CD14-positive monocyte (primary cell): ENCODE data around the gene CBS. TPM values are rescaled to one million over a fixed set of nuclear protein-coding genes. Genes with fewer than 3 reads are reported as not detected.

Source experiments
- DNase-seq, 3 donors: peaks; one replicate each; pipeline ENCODE4 v3.0.0-alpha.2; 2011 to 2022
- H2AFZ ChIP-seq: 2 replicates; pipeline ENCODE4 v1.6.0; 2012; ENCODE audit warnings: mild to moderate bottlenecking, low read depth, low read length, inconsistent platforms; ENCODE audit not compliant: insufficient read depth, poor library complexity, severe bottlenecking
- H3K27ac ChIP-seq, 2 donors: 1 replicate in 1 of 2; 2 replicates in 1 of 2; pipeline ENCODE4 v1.5.1; 2012 to 2013; ENCODE audit warnings: low read length in 2 of 2, control low read depth in 1 of 2, inconsistent platforms in 1 of 2, low read depth in 1 of 2, mild to moderate bottlenecking in 1 of 2
- H3K27me3 ChIP-seq, 2 donors: one replicate each; pipeline versions ENCODE4 v1.6.0 to v1.6.1; 2011 to 2013; ENCODE audit warnings: low read length in 2 of 2; ENCODE audit not compliant: control insufficient read depth in 2 of 2, insufficient read depth in 2 of 2
- H3K36me3 ChIP-seq, 2 donors: replicated peaks in 1 of 2; 1 replicate in 1 of 2; 2 replicates in 1 of 2; pipeline versions ENCODE4 v1.5.1 to v1.6.1; 2012 to 2013; ENCODE audit warnings: low read length in 2 of 2, control low read depth in 1 of 2, inconsistent platforms in 1 of 2, mild to moderate bottlenecking in 1 of 2; ENCODE audit not compliant: insufficient read depth in 2 of 2, control insufficient read depth in 1 of 2
- H3K4me1 ChIP-seq, 2 donors: 1 replicate in 1 of 2; 2 replicates in 1 of 2; pipeline versions ENCODE4 v1.5.1 to v1.6.1; 2012 to 2013; ENCODE audit warnings: low read length in 2 of 2, control low read depth in 1 of 2, inconsistent platforms in 1 of 2, mild to moderate bottlenecking in 1 of 2, moderate library complexity in 1 of 2; ENCODE audit not compliant: insufficient read depth in 2 of 2, control insufficient read depth in 1 of 2
- H3K4me2 ChIP-seq: replicated peaks from 2 replicates; pipeline ENCODE3; 2012; ENCODE audit warnings: low read length, moderate library complexity, mild to moderate bottlenecking; ENCODE audit not compliant: poor library complexity, severe bottlenecking; ENCODE audit errors: extremely low read depth
- H3K4me3 ChIP-seq, 3 experiments: fragments of 200-600 bp in 1 of 3; sonication (generic) in 1 of 3; replicated peaks in 1 of 3; 1 replicate in 2 of 3; 2 replicates in 1 of 3; pipeline ENCODE4 v1.5.1; 2011 to 2013; ENCODE audit warnings: low read length in 3 of 3, mild to moderate bottlenecking in 3 of 3, control low read depth in 2 of 3, low read depth in 2 of 3, inconsistent platforms in 1 of 3, moderate library complexity in 1 of 3
- H3K79me2 ChIP-seq: 2 replicates; pipeline ENCODE4 v1.6.0; 2012; ENCODE audit warnings: mild to moderate bottlenecking, control low read depth, inconsistent platforms, low read length, moderate library complexity; ENCODE audit not compliant: insufficient read depth
- H3K9ac ChIP-seq: 2 replicates; pipeline ENCODE4 v1.6.0; 2017; ENCODE audit warnings: low read length, mild to moderate bottlenecking; ENCODE audit not compliant: insufficient read depth, poor library complexity, severe bottlenecking
- H3K9me3 ChIP-seq, 2 donors: replicated peaks in 1 of 2; 1 replicate in 1 of 2; 2 replicates in 1 of 2; pipeline versions ENCODE4 v1.5.1 to v1.6.1; 2012 to 2013; ENCODE audit warnings: low read length in 2 of 2, control low read depth in 1 of 2; ENCODE audit not compliant: control insufficient read depth in 1 of 2, insufficient read depth in 1 of 2
- H4K20me1 ChIP-seq: 2 replicates; pipeline ENCODE4 v1.6.0; 2012; ENCODE audit warnings: mild to moderate bottlenecking, low read length, control low read depth, moderate library complexity; ENCODE audit not compliant: insufficient read depth
- H3K27ac Mint-ChIP-seq, 7 donors: one replicate each; pipeline ENCODE4 v1.8.0; 2020; ENCODE audit warnings: mild to moderate bottlenecking in 7 of 7, mixed read lengths in 7 of 7, moderate library complexity in 6 of 7, inconsistent platforms in 2 of 7
- H3K27me3 Mint-ChIP-seq, 3 donors: one replicate each; pipeline ENCODE4 v1.8.0; 2021 to 2022; ENCODE audit warnings: low read depth in 3 of 3, mild to moderate bottlenecking in 3 of 3, mixed read lengths in 3 of 3, moderate library complexity in 3 of 3, inconsistent platforms in 1 of 3
- H3K36me3 Mint-ChIP-seq, 2 donors: one replicate each; pipeline ENCODE4 v1.8.0; 2020; ENCODE audit warnings: mixed read lengths in 2 of 2, inconsistent platforms in 1 of 2, mild to moderate bottlenecking in 1 of 2
- H3K4me1 Mint-ChIP-seq: one replicate; pipeline ENCODE4 v1.8.0; 2020; ENCODE audit warnings: mild to moderate bottlenecking, mixed read lengths
- H3K4me3 Mint-ChIP-seq, 2 donors: one replicate each; pipeline ENCODE4 v1.8.0; 2020; ENCODE audit warnings: mild to moderate bottlenecking in 2 of 2, mixed read lengths in 2 of 2, moderate library complexity in 1 of 2
- H3K9me3 Mint-ChIP-seq, 7 donors: one replicate each; pipeline ENCODE4 v1.8.0; 2020 to 2022; ENCODE audit warnings: mixed read lengths in 7 of 7, mild to moderate bottlenecking in 6 of 7, moderate library complexity in 6 of 7, inconsistent platforms in 2 of 7
- CTCF ChIP-seq: fragments of 200-600 bp; IDR thresholded peaks from one replicate; pipeline ENCODE4 v1.8.0; 2022; ENCODE audit warnings: antibody characterized with exemption, mild to moderate bottlenecking
- WGBS: methylation state at CpG from one replicate; pipeline ENCODE4 v1.1.5; 2013; ENCODE audit warnings: missing lambda C conversion rate; ENCODE audit not compliant: insufficient coverage; 5-methylcytosine and 5-hydroxymethylcytosine counted together
- intact Hi-C, 2 donors: fragments of 100-400 bp; cut with micrococcal nuclease; formaldehyde crosslinking; loops; one replicate each; pipeline versions ENCODE4 v1.15.0 to v1.15.1; 2023
- polyA plus RNA-seq, 3 donors: library from polyadenylated mRNA; depleted of rRNA in 1 of 3; unstranded in 2 of 3; stranded (reverse) in 1 of 3; fragments of 300-500 nt in 2 of 3; fragments of >200 nt in 1 of 3; fragmentation: Illumina TruSeq in 2 of 3; gene quantifications; 1 replicate in 2 of 3; 2 replicates in 1 of 3; pipeline ENCODE4 v1.2.3, GENCODE V29; 2012 to 2021

Gene CBS
- polyA plus RNA-seq, 3 donors: 0.19 TPM; not detected in 2

GRCh38 chr21:43020177-43020576 lies 55.5 kb downstream of the CBS start:
- Histone ChIP-seq H3K36me3 (peaks cover 72 to 80% of the 10 kb centered on the region in 2 donors), H3K27me3 (no peaks in the 10 kb centered on the region), H3K4me3 (no peak overlapping the region), H4K20me1 (no peaks in the 10 kb centered on the region), H3K9me3 (no peaks in the 10 kb centered on the region), H3K79me2 (no peaks in the 10 kb centered on the region), H3K27ac (no peak overlapping the region), H3K4me2 (no peak overlapping the region), H3K4me1 (no peaks in the 10 kb centered on the region), H3K9ac (no peak overlapping the region), H2AFZ (no peak overlapping the region)
- Mint-ChIP-seq H3K27ac (peak overlapping the region in 1 of 7 donors; percentile 57), H3K9me3 (no peaks in the 10 kb centered on the region), H3K4me3 (no peak overlapping the region), H3K27me3 (no peaks in the 10 kb centered on the region), H3K36me3 (peaks cover 78 to 88% of the 10 kb centered on the region in 2 donors), H3K4me1 (peaks cover 6% of the 10 kb centered on the region)
- DNase-seq: no peak
- TF ChIP-seq CTCF: no peak
- no CpG with 5 or more reads among the region's 13 CpGs for WGBS
- intact Hi-C loops: no loop called here

DNA sequence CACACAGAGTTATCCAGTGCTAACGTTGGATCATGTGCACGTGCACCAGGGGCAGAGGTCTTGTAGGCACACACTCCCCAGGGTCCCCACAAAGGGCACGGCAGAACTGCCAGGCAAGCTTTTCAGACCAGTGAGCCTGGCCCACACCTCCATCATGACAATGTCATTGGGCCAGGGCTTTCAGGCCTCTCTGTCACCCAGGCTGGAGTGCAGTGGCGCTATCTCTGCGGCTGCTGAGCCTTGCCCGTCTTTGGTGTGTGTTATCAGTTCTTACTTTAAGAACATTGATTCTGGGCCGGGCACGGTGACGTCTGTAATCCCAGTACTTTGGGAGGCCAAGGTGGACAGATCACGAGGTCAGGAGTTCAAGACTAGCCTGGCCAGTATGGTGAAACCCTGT lies 57.1 kb downstream of the CBS start:
- Mint-ChIP-seq H3K36me3 (peaks cover 77 to 87% of the 10 kb centered on the region in 2 donors), H3K9me3 (no peaks in the 10 kb centered on the region), H3K27me3 (peaks cover 0 to under 1% (median 0%) of the 10 kb centered on the region in 3 donors), H3K4me3 (no peak overlapping the region), H3K4me1 (peaks cover 6% of the 10 kb centered on the region), H3K27ac (no peak overlapping the region)
- H3K4me1 ChIP-seq: no peaks in the 10 kb centered on the region
- peaks cover 63 to 82% of the 10 kb centered on the region in 2 donors for H3K36me3 ChIP-seq
- H3K9ac ChIP-seq: no peak overlapping the region
- no peaks in the 10 kb centered on the region for H3K79me2 ChIP-seq
- no peaks in the 10 kb centered on the region for H3K27me3 ChIP-seq
- H3K4me3 ChIP-seq: no peak overlapping the region
- TF ChIP-seq CTCF: no peak
- no peak overlapping the region for H3K4me2 ChIP-seq
- no peaks in the 10 kb centered on the region for H4K20me1 ChIP-seq
- H3K27ac ChIP-seq: no peak overlapping the region
- DNase-seq: no peak
- H2AFZ ChIP-seq: no peak overlapping the region
- H3K9me3 ChIP-seq: no peaks in the 10 kb centered on the region
- 94% methylated on average over 3 of the region's 10 CpGs for whole genome bisulfite sequencing
- intact Hi-C loops: no loop called here
